BJ (cell line): ENCODE results near the gene ANAPC2. TPM values are rescaled to one million over a fixed set of nuclear protein-coding genes. Genes with fewer than 3 reads are reported as not detected.

ENCODE experiments used
- CTCF ChIA-PET: fragments of 350-600 bp; formaldehyde crosslinking; extraction: SDS; loops from one replicate; lab custom pipeline; 2021; ENCODE audit warnings: antibody characterized with exemption, inconsistent platforms; lab: Yijun Ruan, JAX
- POLR2A ChIA-PET: fragments of 300-600 bp; sonication (Branson Sonifier 250); formaldehyde crosslinking; extraction: SDS; loops from one replicate; lab custom pipeline; 2021; ENCODE audit warnings: antibody characterized with exemption; lab: Charles Lee
- DNase-seq: peaks from one replicate; pipeline ENCODE4 v3.0.0-alpha.2; 2011; ENCODE audit warnings: low read depth
- H3K27me3 ChIP-seq: 2 replicates; pipeline ENCODE4 v1.6.0; 2011; ENCODE audit warnings: low read length; ENCODE audit not compliant: control insufficient read depth, insufficient read depth
- H3K36me3 ChIP-seq: 2 replicates; pipeline ENCODE4 v1.5.1; 2011; ENCODE audit warnings: low read length; ENCODE audit not compliant: control insufficient read depth, insufficient read depth
- H3K4me3 ChIP-seq: 2 replicates; pipeline ENCODE4 v1.5.1; 2011; ENCODE audit warnings: low read depth, mild to moderate bottlenecking, control low read depth, low read length
- CTCF ChIP-seq: IDR thresholded peaks from 2 replicates; pipeline ENCODE4 v1.5.1; 2011; ENCODE audit warnings: low read depth, mild to moderate bottlenecking, control low read depth, inconsistent platforms, low read length, moderate library complexity; ENCODE audit not compliant: insufficient read depth
- polyA plus RNA-seq: library from polyadenylated mRNA; depleted of rRNA; stranded (reverse); fragments of >200 nt; gene quantifications from 2 replicates; pipeline ENCODE4 v1.2.3, GENCODE V29; 2011

The ANAPC2 gene
- polyA plus RNA-seq, 1 experiment: 25.5 TPM

GRCh38 chr9:137166380-137167229 is 21.8 kb downstream of the ANAPC2 start:
- Histone ChIP-seq H3K36me3 (no peaks in the 10 kb centered on the region), H3K27me3 (peaks cover 35% of the 10 kb centered on the region), H3K4me3 (no peak overlapping the region)
- ChIA-PET CTCF (interaction anchor here (0.6 kb wide), 1 partner anchor 70 kb away, joined by 3 read pairs; no protein-coding TSS in a partner anchor), POLR2A (interaction anchor here (0.6 kb wide), 1 partner anchor 10 kb away, joined by 4 read pairs; no protein-coding TSS in a partner anchor)
- no peak for DNase-seq
- no peak for TF ChIP-seq CTCF

- CTCF ChIA-PET: no interaction called here
- peaks cover 32% of the 10 kb centered on the region for H3K27me3 ChIP-seq
- H3K4me3 ChIP-seq: no peak overlapping the region
- POLR2A ChIA-PET: no interaction called here
- no peaks in the 10 kb centered on the region for H3K36me3 ChIP-seq
- no peak for TF ChIP-seq CTCF
- no peak for DNase-seq
These were observed 23.0 kb downstream of the ANAPC2 start for GRCh38 chr9:137165250-137165836.

- H3K27me3 ChIP-seq: peaks cover 29% of the 10 kb centered on the region
- no peak for TF ChIP-seq CTCF
- ChIA-PET CTCF (interaction anchor here (1.0 kb wide), 1 partner anchor 12 kb away, joined by 5 read pairs; no protein-coding TSS in a partner anchor), POLR2A (no interaction called here)
- no peak for DNase-seq
- no peaks in the 10 kb centered on the region for H3K36me3 ChIP-seq
- H3K4me3 ChIP-seq: no peak overlapping the region
These were observed 23.8 kb downstream of the ANAPC2 start for GRCh38 chr9:137164370-137165249.

GRCh38 chr9:137163805-137164204 is 24.6 kb downstream of the ANAPC2 start:
- no peak for DNase-seq
- Histone ChIP-seq H3K4me3 (no peak overlapping the region), H3K27me3 (peaks cover 30% of the 10 kb centered on the region), H3K36me3 (no peaks in the 10 kb centered on the region)
- POLR2A ChIA-PET: no interaction called here
- CTCF ChIA-PET: interaction anchor here (1.0 to 1.2 kb wide), 2 partner anchors 13 to 93 kb away, joined by 3 to 5 read pairs; partner anchors contain the start of gene SAPCD2
- no peak for TF ChIP-seq CTCF
